GM18499 (cell line): ENCODE measurements around the gene TXNDC15.

Experiments
- ATAC-seq: cut with Tn5 transposase; IDR thresholded peaks from one replicate; pipeline ENCODE4 v1.9.1; 2021; ENCODE audit warnings: moderate number of reproducible peaks; ENCODE audit not compliant: insufficient read depth, unreplicated experiment

TXNDC15 gene

GRCh38 chr5:134917070-134917815 lies 43.1 kb downstream of the TXNDC15 start:
- ATAC-seq, result no peak

- no peak for ATAC-seq
Observed at GRCh38 chr5:134918861-134919260, 44.7 kb downstream of the TXNDC15 start.

GRCh38 chr5:134920848-134921575 lies 46.8 kb downstream of the TXNDC15 start:
- ATAC-seq, result no peak

- ATAC-seq, result no peak
Observed at GRCh38 chr5:134932508-134932907, 58.3 kb downstream of the TXNDC15 start.

GRCh38 chr5:134934202-134934601 lies 60.0 kb downstream of the TXNDC15 start:
- ATAC-seq, result no peak

GRCh38 chr5:134935711-134936602 lies 61.8 kb downstream of the TXNDC15 start:
- no peak for ATAC-seq

DNA sequence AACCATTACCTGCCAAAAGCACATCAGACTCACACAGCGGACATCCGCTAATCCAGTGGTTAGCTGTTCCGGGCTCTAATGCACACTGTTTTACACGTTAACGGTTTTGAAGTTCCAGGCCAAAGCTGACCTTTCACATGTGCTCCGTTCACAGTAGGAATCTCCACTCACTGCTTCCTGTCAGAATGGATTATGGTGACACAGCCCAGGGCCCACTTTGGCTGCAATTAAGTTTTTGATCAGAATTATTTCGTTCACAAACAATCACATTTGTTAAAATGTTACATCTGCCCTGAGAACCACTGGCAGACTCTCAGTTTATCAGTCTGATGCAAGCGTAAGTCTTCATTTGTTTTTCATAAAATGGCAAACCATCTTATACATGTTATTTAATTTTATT lies 63.4 kb downstream of the TXNDC15 start:
- no peak for ATAC-seq

- ATAC-seq, result no peak
Observed at GRCh38 chr5:134938030-134938429, 63.9 kb downstream of the TXNDC15 start.

DNA sequence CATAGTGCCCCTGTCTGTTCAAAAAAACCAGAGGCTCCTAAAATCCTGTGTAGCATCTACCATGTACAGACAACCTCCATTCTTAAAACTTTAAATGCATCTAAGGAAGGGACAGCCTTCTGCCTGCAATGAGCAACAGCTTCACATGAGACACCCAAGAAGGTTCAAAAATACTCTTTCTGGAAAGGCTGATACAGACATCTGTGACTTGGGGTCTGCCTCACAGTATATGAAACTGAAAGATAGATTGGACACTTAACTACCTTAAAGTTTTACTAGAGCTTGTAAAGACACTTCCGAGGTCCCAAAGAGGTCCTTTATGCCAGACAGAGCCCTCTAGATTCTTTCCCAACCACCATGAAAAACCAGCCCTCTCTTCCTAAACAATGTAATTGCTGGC lies 65.3 kb downstream of the TXNDC15 start:
- no peak for ATAC-seq

GRCh38 chr5:134943547-134943946 lies 69.4 kb downstream of the TXNDC15 start:
- no peak for ATAC-seq

DNA sequence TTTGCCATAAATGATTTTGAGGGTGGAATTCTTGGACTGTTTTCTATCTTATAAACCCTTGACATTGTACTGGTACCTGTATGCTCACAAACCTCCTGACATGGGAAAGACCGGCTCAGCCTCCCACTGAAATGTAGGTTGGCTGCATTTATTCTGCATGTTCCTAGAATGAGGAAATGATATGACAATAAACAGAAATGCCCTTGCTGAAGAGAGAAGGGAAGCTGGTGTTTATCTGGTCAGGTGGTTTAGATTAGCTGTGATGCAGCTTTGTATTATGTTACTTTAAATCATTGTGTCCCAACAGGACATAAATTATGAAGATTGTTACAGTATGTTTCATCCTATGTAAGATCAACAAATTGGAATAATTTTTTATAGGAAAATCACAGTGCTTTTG lies 70.5 kb downstream of the TXNDC15 start:
- ATAC-seq, result no peak

DNA sequence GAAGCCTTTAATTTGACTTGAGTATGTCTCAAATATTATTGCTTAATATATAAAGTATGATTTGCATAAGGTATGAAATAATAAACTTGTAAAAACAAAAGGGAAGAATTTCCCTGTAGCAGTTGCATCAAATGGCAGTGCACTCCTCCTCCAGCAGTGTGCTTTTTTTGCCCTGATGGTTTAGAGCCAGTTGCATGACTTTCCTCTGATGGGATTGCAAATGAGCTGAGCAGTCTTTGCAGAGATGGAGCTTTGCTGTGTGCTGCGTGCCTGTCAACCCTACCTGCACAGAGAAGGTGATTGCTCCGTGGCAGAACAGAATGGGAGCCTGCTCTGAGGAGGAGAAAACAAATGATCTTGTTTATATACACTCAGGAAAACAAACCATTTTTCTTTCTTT lies 70.9 kb downstream of the TXNDC15 start:
- ATAC-seq, result no peak

GRCh38 chr5:134948911-134949310 lies 74.7 kb downstream of the TXNDC15 start:
- no peak for ATAC-seq

DNA sequence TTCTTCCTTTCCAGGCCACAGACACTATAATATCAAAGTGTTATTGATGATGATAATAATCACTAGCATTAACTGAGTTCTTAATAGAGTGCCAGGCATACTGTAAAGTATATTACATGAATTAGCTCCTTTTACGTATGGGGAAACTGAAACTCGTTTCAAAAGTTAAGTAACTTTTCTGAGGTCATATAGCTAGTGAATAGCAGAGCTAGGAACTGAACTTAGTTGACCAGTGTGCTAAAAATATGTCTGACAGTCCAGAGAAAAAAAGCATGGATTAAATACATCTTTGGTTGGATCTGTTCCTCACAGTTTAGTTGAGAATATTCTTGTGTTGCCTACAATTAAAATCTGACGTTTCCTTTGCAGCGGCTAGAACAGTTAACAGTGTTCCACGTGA lies 75.1 kb downstream of the TXNDC15 start:
- ATAC-seq, result no peak
